ENCODE measurements around the gene FXN.
"Not testable (repeated sequence)": the region's sequence is repeated elsewhere in the genome, so short reads cannot be mapped to it uniquely, and the experiment has no call there.

FXN gene

GRCh38 chr9:69097064-69097463 is 61.5 kb downstream of the FXN start:
- Histone ChIP-seq H3K4me1 (ENCODE audit: control insufficient read depth, insufficient read depth, low read length, poor library complexity, severe bottlenecking) (no peaks in the 10 kb centered on the region), H3K4me3 (ENCODE audit: extremely low read depth, insufficient read depth, low read length, poor library complexity, severe bottlenecking) (no peak overlapping the region), H3K9me3 (ENCODE audit: control insufficient read depth, low read length) (no peaks in the 10 kb centered on the region), H3K36me3 (ENCODE audit: control insufficient read depth, insufficient read depth, low read length) (no peaks in the 10 kb centered on the region), H3K27ac (ENCODE audit: low read depth, low read length, severe bottlenecking) (no peak overlapping the region)
- WGBS, 2 experiments (ENCODE audit: insufficient coverage in 2 of 2), result 92% methylated on average over 2 to 4 of the region's 4 CpGs

GRCh38 chr9:69097923-69098593 is 62.5 kb downstream of the FXN start:
- 90 to 100% methylated on average over 1 of the region's 5 CpGs for WGBS, 2 experiments (ENCODE audit: insufficient coverage in 2 of 2)

GRCh38 chr9:69103348-69103996 is 67.9 kb downstream of the FXN start:
- not testable (repeated sequence) for H3K4me1 ChIP-seq (ENCODE audit: control insufficient read depth, insufficient read depth, low read length, poor library complexity, severe bottlenecking); H3K9me3 ChIP-seq (ENCODE audit: control insufficient read depth, low read length); H3K36me3 ChIP-seq (ENCODE audit: control insufficient read depth, insufficient read depth, low read length); H3K4me3 ChIP-seq (ENCODE audit: extremely low read depth, insufficient read depth, low read length, poor library complexity, severe bottlenecking); H3K27ac ChIP-seq (ENCODE audit: low read depth, low read length, severe bottlenecking)
- WGBS, 2 experiments (ENCODE audit: insufficient coverage in 2 of 2), result 89 to 90% methylated on average over 2 of the region's 7 CpGs

More at GRCh38 chr9:69097923-69098593, 62.5 kb downstream of the FXN start:
- no peaks in the 10 kb centered on the region for H3K36me3 ChIP-seq (ENCODE audit: control insufficient read depth, insufficient read depth, low read length)
- H3K27ac ChIP-seq (ENCODE audit: low read depth, low read length, severe bottlenecking), result no peak overlapping the region
- no peaks in the 10 kb centered on the region for H3K9me3 ChIP-seq (ENCODE audit: control insufficient read depth, low read length)
- H3K4me1 ChIP-seq (ENCODE audit: control insufficient read depth, insufficient read depth, low read length, poor library complexity, severe bottlenecking), result no peaks in the 10 kb centered on the region
- H3K4me3 ChIP-seq (ENCODE audit: extremely low read depth, insufficient read depth, low read length, poor library complexity, severe bottlenecking), result no peak overlapping the region

- WGBS, 2 experiments (ENCODE audit: insufficient coverage in 2 of 2), result no CpG with 5 or more reads among the region's 2 CpGs
- no peak overlapping the region for H3K4me3 ChIP-seq (ENCODE audit: extremely low read depth, insufficient read depth, low read length, poor library complexity, severe bottlenecking)
Measured at GRCh38 chr9:69104830-69105527, 69.4 kb downstream of the FXN start.

GRCh38 chr9:69107771-69108170 is 72.2 kb downstream of the FXN start:
- H3K9me3 ChIP-seq (ENCODE audit: control insufficient read depth, low read length), result no peaks in the 10 kb centered on the region
- H3K4me1 ChIP-seq (ENCODE audit: control insufficient read depth, insufficient read depth, low read length, poor library complexity, severe bottlenecking), result no peaks in the 10 kb centered on the region
- H3K27ac ChIP-seq (ENCODE audit: low read depth, low read length, severe bottlenecking), result no peak overlapping the region
- H3K4me3 ChIP-seq (ENCODE audit: extremely low read depth, insufficient read depth, low read length, poor library complexity, severe bottlenecking), result no peak overlapping the region
- WGBS, 2 experiments (ENCODE audit: insufficient coverage in 2 of 2), result 100% methylated on average over 2 of the region's 3 CpGs; no CpG with 5 or more reads in 1 of the 2 experiments
- no peaks in the 10 kb centered on the region for H3K36me3 ChIP-seq (ENCODE audit: control insufficient read depth, insufficient read depth, low read length)

More at GRCh38 chr9:69104830-69105527, 69.4 kb downstream of the FXN start:
- H3K36me3 ChIP-seq (ENCODE audit: control insufficient read depth, insufficient read depth, low read length), result no peaks in the 10 kb centered on the region
- no peaks in the 10 kb centered on the region for H3K4me1 ChIP-seq (ENCODE audit: control insufficient read depth, insufficient read depth, low read length, poor library complexity, severe bottlenecking)
- H3K27ac ChIP-seq (ENCODE audit: low read depth, low read length, severe bottlenecking), result no peak overlapping the region
- H3K9me3 ChIP-seq (ENCODE audit: control insufficient read depth, low read length), result no peaks in the 10 kb centered on the region

- H3K4me1 ChIP-seq (ENCODE audit: control insufficient read depth, insufficient read depth, low read length, poor library complexity, severe bottlenecking), result not testable (repeated sequence)
- 87 to 93% methylated on average over 14 of the region's 14 CpGs for WGBS, 2 experiments (ENCODE audit: insufficient coverage in 2 of 2)
Measured at GRCh38 chr9:69108706-69109105, 73.2 kb downstream of the FXN start.

GRCh38 chr9:69109152-69109551 is 73.6 kb downstream of the FXN start:
- Histone ChIP-seq H3K4me3 (ENCODE audit: extremely low read depth, insufficient read depth, low read length, poor library complexity, severe bottlenecking) (no peak overlapping the region), H3K4me1 (ENCODE audit: control insufficient read depth, insufficient read depth, low read length, poor library complexity, severe bottlenecking) (no peaks in the 10 kb centered on the region), H3K36me3 (ENCODE audit: control insufficient read depth, insufficient read depth, low read length) (no peaks in the 10 kb centered on the region), H3K27ac (ENCODE audit: low read depth, low read length, severe bottlenecking) (no peak overlapping the region), H3K9me3 (ENCODE audit: control insufficient read depth, low read length) (no peaks in the 10 kb centered on the region)
- 80% methylated on average over 1 of the region's 4 CpGs; no CpG with 5 or more reads in 1 of the 2 experiments for WGBS, 2 experiments (ENCODE audit: insufficient coverage in 2 of 2)

More at GRCh38 chr9:69108706-69109105, 73.2 kb downstream of the FXN start:
- not testable (repeated sequence) for H3K4me3 ChIP-seq (ENCODE audit: extremely low read depth, insufficient read depth, low read length, poor library complexity, severe bottlenecking); H3K9me3 ChIP-seq (ENCODE audit: control insufficient read depth, low read length); H3K27ac ChIP-seq (ENCODE audit: low read depth, low read length, severe bottlenecking); H3K36me3 ChIP-seq (ENCODE audit: control insufficient read depth, insufficient read depth, low read length)

GRCh38 chr9:69112646-69113045 is 77.1 kb downstream of the FXN start:
- H3K4me3 ChIP-seq (ENCODE audit: extremely low read depth, insufficient read depth, low read length, poor library complexity, severe bottlenecking); H3K36me3 ChIP-seq (ENCODE audit: control insufficient read depth, insufficient read depth, low read length); H3K9me3 ChIP-seq (ENCODE audit: control insufficient read depth, low read length); H3K27ac ChIP-seq (ENCODE audit: low read depth, low read length, severe bottlenecking); H3K4me1 ChIP-seq (ENCODE audit: control insufficient read depth, insufficient read depth, low read length, poor library complexity, severe bottlenecking): not testable (repeated sequence)
- WGBS, 2 experiments (ENCODE audit: insufficient coverage in 2 of 2), result 91 to 96% methylated on average over 14 of the region's 17 CpGs

GRCh38 chr9:69115621-69116020 is 80.1 kb downstream of the FXN start:
- H3K36me3 ChIP-seq (ENCODE audit: control insufficient read depth, insufficient read depth, low read length), result no peaks in the 10 kb centered on the region
- no peak overlapping the region for H3K4me3 ChIP-seq (ENCODE audit: extremely low read depth, insufficient read depth, low read length, poor library complexity, severe bottlenecking)
- WGBS, 2 experiments (ENCODE audit: insufficient coverage in 2 of 2), result 86% methylated on average over 1 of the region's 1 CpG; no CpG with 5 or more reads in 1 of the 2 experiments
- H3K27ac ChIP-seq (ENCODE audit: low read depth, low read length, severe bottlenecking), result no peak overlapping the region
- peaks cover 4% of the 10 kb centered on the region for H3K4me1 ChIP-seq (ENCODE audit: control insufficient read depth, insufficient read depth, low read length, poor library complexity, severe bottlenecking)
- H3K9me3 ChIP-seq (ENCODE audit: control insufficient read depth, low read length), result no peaks in the 10 kb centered on the region

- H3K27ac ChIP-seq (ENCODE audit: low read depth, low read length, severe bottlenecking), result no peak overlapping the region
- H3K4me1 ChIP-seq (ENCODE audit: control insufficient read depth, insufficient read depth, low read length, poor library complexity, severe bottlenecking), result peaks cover 11% of the 10 kb centered on the region
- no peak overlapping the region for H3K4me3 ChIP-seq (ENCODE audit: extremely low read depth, insufficient read depth, low read length, poor library complexity, severe bottlenecking)
- no peaks in the 10 kb centered on the region for H3K9me3 ChIP-seq (ENCODE audit: control insufficient read depth, low read length)
- 80 to 86% methylated on average over 7 to 11 of the region's 11 CpGs for WGBS, 2 experiments (ENCODE audit: insufficient coverage in 2 of 2)
- no peaks in the 10 kb centered on the region for H3K36me3 ChIP-seq (ENCODE audit: control insufficient read depth, insufficient read depth, low read length)
Measured at GRCh38 chr9:69118656-69119055, 83.1 kb downstream of the FXN start.
